Cortex of kidney (tissue), 1 donor: ENCODE data around the gene NOL12.
"Not testable (repeated sequence)": the region's sequence is repeated elsewhere in the genome, so short reads cannot be mapped to it uniquely, and the experiment has no call there.

Experiments used
- DNase-seq: peaks from one replicate; lab custom pipeline; 2025; lab: John Stamatoyannopoulos, UW

NOL12 gene

DNA sequence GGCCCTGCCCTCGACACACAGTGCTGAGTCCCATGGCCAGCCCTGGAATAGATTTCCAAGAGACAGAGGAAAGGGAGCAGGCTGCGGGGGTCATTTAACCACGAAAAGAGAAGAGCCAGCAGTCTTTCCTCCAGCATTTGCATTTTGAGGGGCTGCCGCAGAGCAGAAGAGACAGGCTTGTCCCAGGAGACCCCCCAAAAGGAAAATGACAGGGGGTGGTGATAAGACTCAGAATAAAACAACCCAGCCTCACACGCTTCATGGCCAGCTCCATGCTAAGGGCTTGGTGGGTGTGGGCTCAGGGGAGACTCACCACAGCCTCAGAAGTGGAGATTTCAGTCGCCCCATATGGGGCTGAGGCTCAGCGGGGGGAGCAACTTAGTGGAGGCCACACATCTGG lies 27.6 kb downstream of the NOL12 start:
- no peak for DNase-seq

DNA sequence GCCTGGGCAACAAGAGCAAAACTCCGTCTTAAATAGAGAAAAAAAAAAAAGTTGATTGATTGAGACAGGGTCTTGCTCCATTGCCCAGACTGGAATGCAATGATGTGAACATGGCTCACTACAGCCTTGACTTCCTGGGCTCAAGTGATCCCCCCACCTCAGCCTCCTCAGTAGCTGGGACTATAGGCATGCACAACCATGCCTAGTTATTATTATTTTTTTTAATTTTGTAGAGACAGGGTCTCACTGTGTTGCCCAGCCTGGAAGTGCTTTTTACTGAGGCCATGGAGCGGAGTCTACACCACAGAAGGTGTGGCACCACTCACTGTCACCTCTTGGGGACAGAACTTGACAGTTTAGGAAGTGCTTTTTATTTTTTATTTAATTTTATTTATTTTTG lies 28.5 kb downstream of the NOL12 start:
- DNase-seq, result no peak

DNA sequence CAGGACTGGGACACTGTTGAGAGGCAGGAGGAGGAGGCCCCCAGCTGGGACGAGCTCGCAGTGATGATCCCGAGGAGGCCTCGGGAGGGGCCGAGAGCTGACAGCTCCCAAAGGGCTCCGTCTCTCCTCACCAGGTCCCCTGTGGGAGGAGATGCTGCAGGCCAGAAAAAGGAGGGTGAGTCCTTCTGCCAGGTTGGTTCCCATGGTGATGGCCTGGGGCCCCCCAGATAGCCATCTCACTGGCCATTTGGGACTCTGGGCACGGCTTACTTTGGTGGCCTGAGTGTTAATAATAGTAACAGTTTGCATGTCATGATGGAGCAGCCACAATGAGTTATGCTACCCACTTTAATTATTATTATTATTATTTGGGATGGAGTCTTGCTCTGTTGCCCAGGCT lies 29.6 kb downstream of the NOL12 start:
- DNase-seq, result no peak

DNA sequence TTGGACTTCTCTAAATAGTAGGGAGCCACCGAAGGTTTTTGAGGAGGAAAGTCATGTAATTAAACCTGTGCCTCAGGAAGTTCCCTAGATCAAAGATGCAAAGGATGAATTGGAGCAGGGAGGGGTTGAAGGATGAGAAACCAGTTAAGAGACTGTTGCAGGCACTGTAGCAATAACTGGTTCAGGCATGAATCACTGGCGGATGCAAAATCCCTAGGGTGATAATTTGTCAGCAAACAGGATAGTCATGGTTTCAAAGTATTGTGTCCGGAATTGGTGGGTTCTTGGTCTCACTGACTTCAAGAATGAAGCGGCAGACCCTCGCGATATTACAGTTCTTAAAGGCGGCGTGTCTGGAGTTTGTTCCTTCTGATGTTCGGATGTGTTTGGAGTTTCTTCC lies 30.6 kb downstream of the NOL12 start:
- DNase-seq, result no peak

DNA sequence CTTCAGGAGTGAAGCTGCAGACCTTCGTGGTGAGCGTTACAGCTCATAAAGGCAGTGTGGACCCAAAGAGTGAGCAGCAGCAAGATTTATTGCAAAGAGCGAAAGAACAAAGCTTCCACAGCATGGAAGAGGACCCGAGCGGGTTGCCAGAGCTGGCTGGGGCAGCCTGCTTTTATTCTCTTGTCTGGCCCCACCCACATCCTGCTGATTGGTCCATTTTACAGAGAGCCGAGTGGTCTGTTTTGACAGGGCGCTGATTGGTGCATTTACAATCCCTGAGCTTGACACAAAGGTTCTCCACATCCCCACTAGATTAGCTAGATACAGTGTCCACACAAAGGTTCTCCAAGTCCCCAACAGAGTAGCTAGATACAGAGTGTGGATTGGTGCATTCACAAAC lies 31.1 kb downstream of the NOL12 start:
- not testable (repeated sequence) for DNase-seq

DNA sequence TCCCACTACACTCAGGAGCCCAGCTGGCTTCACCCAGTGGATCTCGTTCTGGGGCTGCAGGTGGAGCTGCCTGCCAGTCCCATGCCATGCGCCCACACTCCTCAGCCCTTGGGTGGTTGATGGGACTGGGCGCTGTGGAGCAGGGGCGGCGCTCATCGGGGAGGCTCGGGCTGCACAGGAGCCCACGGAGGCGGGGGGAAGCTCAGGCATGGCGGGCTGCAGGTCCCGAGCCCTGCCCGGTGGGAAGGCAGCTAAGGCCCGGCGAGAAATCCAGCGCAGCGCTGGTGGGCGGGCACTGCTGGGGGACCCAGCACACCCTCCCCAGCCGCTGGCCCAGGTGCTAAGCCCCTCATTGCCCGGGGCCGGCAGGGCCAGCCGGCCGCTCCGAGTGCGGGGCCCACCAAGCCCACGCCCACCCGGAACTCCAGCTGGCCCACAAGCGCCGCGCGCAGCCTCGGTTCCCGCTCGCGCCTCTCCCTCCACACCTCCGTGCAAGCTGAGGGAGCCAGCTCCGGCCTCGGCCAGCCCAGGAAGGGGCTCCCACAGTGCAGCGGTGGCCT lies 31.7 kb downstream of the NOL12 start:
- DNase-seq, result not testable (repeated sequence)

DNA sequence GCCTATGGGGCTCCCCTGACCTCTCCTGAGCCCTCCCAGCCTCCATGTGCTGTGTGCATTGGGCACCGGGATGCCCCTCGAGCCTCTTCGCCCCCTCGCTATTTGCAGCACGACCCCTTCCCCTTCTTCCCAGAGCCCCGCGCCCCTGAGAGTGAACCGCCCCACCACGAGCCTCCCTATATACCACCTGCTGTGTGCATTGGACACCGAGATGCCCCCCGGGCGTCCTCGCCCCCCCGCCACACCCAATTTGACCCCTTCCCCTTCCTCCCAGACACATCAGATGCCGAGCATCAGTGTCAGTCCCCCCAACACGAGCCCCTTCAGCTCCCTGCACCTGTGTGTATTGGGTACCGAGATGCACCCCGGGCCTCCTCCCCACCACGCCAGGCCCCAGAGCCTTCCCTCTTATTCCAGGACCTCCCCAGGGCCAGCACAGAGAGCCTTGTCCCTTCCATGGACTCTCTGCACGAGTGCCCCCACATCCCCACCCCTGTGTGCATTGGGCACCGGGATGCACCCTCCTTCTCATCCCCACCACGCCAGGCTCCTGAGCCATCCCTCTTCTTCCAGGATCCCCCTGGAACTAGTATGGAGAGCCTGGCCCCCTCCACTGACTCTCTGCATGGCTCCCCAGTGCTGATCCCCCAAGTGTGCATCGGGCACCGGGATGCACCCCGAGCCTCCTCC lies 39.6 kb downstream of the NOL12 start:
- DNase-seq, result no peak

DNA sequence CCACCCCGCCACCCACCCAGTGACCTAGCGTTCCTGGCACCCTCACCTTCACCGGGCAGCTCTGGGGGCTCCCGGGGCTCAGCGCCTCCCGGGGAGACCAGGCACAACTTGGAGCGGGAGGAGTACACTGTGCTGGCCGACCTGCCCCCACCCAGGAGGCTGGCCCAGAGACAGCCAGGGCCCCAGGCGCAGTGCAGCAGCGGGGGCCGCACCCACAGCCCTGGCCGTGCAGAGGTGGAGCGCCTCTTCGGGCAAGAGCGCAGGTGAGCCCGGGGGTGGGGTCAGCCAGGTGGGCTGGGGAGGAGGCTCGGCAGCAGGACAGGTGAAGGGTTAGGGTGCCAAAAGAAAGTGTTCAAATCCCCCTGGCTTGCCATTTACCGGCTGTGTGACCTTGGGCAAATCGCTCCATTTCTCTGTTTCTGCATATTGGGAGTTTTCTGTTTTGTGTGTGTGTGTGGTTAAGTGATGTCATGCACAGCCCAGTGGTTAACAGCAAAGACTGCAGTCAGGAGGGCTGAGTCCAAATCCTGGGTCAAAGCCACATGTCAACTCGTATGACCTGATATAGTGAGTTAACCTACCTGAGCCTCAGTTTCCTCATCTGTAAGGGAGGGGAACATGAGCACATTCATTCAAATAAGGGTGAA lies 40.2 kb downstream of the NOL12 start:
- DNase-seq, result no peak

DNA sequence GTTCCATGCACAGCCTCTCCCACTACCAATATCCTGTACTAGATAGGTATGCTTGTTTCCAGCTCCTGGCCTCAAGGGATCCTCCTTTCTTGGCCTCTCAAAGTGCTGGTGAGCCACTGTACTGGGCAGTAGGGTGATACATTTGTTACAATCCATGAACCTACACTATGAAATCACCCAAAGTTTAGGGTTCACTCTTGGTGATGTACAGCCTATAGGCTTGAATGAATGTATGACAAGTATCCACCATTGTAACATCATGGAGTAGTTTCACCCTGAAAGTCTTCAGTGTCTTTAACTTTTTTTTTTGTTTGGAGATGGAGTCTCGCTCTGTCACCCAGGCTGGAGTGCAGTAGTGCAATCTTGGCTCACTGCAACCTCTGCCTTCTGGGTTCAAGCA lies 42.5 kb downstream of the NOL12 start:
- DNase-seq, result no peak

DNA sequence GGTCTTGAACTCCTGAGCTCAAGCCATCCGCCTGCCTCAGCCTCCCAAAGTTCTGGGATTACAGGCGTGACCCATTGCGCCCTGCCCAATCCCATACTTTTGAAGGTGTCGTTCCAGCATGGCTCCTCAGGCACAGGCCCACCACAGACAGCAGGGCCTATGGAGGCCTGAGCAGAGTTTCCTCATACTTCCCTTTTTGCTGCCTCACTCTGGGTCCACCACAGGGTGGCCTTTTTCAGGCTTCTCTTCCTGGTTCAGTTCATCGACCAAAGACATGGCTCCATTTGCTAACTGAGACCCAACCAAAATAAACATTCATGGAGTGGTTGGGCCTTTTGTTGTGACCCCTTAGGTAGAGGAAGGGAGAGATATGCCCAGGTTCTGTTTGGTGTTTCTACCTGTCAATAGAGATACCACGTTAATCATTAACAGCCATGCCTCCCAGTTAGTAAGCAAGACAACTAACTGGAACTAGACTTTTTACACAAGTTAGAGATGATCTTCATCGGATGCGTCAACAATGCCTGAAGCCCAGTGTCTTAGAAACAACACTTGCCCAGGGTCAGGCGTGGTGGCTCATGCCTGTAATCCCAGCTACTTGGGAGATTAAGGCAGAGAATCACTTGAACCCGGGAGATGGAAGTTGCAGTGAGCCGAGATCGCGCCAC lies 45.8 kb downstream of the NOL12 start:
- DNase-seq, result no peak

DNA sequence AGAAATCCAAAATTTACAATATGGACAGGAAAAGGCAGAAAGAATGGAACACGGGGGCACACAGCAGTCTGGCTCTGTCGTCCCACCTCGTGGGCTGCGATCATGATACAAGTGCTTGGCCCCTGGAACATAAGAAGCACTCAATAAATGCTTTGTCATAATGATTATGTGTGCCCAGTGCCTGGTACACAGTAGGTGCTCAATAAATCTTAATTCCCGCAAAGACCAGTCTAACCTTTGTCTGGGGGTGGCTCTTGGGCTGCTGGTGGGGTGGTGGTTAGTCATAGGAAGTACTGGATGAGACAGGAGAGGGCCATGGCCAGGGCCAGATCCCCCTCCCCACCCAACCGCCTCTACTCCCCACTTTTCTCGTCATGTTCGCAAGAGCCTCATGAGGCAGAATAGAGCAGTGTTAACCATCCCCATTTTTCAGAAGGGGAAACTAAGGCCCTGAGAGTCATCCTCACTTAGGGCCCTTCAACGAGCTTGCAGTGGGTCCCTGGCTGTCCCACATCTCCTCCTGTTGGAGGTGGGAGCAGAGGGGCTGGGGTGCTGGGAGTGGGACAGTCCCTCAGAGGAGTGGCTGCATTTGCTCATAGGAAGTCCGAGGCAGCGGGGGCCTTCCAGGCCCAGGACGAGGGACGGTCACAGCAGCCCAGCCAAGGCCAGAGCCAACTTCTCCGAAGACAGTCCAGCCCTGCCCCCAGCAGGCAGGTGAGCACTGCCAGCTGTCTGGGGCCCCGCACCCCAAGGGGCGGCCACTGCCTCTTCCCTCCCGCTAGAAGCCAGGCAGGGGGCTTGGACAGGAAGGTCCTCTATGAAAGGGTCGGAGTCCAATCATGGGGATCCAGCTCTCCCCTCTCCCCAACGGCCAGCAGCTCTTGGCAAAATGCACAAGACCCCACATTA lies 46.8 kb downstream of the NOL12 start:
- DNase-seq, result no peak

DNA sequence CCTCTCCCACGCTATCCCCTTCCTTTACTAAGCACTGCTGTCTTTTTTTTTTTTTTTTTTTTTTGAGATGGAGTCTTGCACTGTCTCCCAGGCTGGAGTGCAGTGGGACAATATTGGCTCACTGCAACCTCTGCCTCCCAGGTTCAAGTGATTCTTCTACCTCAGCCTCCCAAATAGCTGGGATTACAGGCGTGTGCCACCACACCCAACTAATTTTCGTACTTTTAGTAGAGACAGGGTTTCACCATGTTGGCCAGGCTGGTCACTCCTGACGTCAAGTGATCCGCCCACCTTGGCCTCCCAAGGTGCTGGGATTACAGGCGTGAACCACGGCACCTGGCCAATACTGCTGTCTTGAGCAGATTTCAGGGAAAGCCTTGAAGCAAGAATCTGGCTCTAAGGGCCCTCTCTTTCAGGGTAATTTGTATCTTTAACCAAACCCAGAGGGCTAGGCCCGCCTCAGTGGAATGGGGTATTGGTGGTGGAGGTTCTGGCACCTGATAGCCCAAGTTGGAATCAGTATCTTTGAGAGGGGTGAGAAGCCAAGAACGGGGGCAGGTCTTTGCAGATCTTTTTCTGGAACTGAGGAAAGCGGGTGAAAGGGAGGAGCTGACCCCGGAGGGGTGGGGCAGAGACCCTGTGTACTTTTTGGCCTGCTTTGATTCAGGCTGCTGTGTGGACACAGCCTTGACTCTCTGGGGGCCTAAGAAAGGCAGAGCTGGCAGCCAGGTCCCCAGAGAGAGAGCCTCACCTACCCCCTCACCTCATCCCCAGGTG lies 47.7 kb downstream of the NOL12 start:
- DNase-seq, result no peak

DNA sequence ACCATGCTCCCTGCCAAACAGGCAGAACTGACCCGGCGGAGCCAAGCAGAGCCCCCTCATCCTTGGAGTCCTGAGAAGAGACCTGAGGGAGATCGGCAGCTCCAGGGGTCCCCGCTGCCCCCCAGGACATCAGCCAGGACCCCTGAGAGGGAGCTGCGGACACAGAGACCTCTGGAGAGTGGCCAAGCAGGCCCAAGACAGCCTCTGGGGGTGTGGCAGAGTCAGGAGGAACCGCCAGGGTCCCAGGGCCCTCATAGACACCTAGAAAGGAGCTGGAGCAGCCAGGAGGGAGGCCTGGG lies 48.2 kb downstream of the NOL12 start:
- DNase-seq, result no peak

DNA sequence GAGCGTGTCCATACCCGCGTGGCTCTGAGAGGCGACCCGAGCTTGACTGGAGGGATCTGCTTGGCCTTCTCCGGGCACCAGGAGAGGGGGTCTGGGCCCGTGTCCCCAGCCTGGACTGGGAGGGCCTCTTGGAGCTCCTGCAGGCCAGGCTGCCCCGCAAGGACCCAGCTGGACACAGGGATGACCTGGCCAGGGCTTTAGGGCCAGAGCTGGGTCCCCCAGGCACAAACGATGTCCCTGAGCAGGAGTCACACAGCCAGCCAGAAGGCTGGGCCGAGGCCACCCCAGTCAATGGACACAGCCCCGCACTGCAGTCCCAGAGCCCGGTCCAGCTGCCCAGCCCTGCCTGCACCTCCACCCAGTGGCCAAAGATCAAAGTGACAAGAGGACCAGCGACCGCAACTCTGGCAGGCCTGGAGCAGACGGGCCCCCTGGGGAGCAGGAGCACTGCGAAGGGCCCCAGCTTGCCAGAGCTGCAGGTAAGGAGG lies 48.9 kb downstream of the NOL12 start:
- no peak for DNase-seq

DNA sequence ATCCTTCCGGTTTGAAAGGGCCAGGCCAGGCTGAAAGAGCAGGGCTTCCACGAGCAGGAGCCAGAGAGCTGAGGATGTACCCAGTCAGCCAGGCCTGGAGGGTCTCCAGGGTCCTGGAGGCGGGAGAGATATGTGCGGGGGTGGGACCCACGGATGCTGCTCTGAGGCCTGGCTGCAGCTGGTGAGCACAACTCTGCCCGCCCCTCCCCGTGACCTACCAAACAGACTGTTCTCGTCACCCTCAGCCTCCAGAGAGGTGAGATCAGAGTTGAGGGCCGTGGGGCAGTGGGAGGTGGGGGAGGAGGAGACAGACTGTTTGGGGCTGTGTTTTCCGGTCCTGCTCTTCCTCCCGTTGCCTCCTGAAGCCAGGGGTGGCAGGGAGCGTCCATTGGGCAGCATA lies 52.9 kb downstream of the NOL12 start:
- DNase-seq, result no peak

DNA sequence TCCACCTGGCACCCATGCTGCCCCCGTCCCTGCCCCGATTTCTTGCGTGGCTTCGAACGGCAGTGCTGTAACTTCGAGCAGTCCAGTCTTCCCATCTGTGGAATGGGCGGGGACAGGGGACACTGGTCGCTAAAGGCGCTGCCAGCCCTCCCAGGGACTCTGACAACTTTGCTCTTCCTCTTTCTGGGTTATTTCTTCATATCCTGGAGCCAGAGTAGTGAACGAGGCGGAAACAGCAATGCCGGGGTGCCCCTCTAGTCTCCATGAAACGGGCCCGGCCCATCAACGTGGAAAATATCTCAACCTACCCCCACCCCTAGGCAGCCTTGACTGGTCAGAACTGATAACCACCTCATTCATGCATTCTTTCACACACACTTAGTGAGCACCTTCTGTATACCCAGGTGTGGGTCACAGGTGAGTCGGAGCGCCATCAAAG lies 53.5 kb downstream of the NOL12 start:
- no peak for DNase-seq

DNA sequence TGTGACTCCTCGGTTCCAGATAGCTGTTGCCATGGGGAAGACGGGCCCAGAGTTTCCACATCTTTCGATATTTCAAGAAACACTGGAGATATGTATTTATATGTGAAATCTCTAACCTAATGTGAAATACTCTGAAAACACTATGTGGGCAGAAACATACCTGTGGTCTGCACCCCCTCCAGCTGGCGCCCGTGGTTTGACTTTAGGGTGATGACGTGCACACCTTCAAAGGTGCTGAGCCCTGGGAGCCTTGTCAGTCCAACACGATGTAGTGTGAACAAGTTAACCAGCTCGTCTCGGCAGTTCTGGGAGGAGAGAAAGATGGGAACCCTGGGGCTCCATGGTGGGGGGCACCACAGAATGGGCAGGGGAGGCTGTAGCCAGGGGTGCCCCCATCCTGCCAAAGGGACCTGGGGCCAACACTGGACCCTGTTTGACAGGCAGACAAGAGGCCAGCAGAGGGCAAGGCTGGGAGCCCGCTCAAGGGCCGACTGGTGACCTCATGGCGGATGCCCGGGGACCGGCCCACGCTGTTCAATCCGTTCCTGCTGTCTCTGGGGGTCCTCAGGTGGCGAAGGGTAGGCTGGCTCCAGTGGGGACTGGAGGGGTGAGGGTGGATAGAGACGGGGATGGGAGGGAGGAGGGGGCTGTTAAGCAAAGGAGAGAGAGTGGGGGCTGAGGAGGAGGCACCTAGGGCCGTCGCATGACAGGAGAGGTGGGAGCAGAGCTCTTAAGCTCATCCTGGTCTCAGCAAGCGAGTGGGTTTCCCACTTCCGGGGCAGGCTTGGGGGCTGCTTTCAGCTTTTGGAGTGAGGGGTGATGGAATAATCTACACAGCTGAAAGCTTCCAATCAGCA lies 54.5 kb downstream of the NOL12 start:
- no peak for DNase-seq

DNA sequence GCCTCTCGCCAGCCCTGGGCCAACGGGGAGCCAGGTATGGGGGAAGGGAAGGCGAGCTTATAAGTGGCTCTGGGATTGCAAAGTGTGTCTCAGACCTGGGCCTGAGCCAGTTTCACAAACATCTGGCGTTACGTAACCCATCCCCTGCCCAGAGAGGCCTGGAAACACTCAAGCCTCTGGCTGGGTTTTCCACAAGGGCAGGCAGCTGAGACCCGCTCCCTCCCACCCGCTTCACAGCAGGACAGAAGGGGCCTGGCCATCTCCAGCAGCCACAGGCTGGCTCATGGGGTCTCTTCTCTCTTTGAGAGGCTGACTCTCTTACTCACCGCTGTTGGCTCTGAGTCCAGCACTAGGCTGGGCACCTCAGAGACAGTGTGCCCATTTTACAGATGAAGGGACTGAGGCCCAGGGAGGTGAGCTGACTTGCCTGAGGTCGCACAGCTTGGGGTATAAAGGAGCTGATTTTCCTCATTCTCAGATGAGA lies 55.2 kb downstream of the NOL12 start:
- DNase-seq, result no peak

DNA sequence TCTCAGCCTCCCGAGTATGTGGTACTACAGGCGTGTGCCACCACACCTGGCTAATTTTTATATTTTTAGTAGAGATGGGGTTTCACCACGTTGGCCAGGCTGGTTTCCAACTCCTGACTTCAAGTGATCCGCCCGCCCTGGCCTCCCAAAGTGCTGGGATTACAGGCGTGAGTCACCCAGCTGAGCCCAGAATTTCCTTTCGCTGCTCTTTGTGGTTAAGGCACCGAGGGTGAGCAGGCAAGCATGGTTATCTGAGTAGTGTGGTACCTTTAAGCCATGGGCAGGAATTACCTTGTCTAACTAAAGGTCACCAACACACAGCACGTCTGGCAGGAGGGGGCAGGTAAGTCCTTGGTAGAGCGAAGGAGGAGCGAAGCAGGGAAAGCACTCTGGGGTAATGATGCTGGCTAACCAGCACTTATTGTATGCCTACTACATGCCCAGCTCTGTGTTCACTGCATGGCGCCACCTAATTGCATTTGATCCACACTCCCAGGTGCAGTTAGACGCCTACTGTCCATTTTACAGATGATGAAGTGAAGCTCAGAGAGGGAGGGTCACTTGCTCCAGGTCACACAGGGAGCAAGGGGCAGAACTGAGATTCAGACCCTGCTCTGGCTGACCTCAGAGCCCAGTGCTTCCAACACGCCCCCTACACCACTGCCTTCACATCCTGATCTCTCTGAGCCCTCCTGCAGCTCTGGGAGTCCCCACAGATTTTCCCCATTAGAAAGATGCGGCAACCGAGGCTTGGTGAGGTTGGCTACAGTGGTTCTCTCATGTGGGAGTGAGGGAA lies 56.4 kb downstream of the NOL12 start:
- DNase-seq, result no peak
